Ureter (tissue), 1 donor: ENCODE results near the gene SLC35G3. TPM values are rescaled to one million over a fixed set of nuclear protein-coding genes. Genes with fewer than 3 reads are reported as not detected.
"Not testable (repeated sequence)": the region's sequence is repeated elsewhere in the genome, so short reads cannot be mapped to it uniquely, and the experiment has no call there.

Source experiments
- DNase-seq: peaks from one replicate; pipeline ENCODE4 v3.0.0-alpha.2; 2020; ENCODE audit warnings: low spot score
- total RNA-seq: library from RNA; stranded (reverse); gene quantifications from one replicate; pipeline ENCODE4 v1.2.4, GENCODE V29; 2023
- donor health status: DM: yes; HTN: yes; CAD: no.

SLC35G3 gene
- total RNA-seq, 1 donor from 2014 or later = not detected

DNA sequence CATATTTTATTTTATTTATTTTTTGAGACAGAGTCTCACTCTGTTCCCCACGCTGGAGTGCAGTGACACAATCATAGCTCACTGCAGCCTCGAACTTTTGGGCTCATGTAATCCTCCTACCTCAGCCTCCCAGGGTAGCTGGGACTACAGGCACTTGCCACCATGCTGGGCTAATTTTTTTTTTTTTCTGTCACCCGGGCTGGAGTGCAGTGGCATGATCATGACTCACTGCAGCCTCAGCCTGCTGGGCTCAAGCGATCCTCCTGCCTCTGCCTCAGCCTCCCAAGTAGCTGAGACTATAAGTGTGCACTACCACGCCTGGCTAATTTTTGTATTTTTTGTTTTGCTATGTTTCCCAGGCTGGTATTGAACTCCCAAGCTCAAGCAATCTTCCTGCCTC lies 29.5 kb downstream of the SLC35G3 start:
- no peak for DNase-seq

DNA sequence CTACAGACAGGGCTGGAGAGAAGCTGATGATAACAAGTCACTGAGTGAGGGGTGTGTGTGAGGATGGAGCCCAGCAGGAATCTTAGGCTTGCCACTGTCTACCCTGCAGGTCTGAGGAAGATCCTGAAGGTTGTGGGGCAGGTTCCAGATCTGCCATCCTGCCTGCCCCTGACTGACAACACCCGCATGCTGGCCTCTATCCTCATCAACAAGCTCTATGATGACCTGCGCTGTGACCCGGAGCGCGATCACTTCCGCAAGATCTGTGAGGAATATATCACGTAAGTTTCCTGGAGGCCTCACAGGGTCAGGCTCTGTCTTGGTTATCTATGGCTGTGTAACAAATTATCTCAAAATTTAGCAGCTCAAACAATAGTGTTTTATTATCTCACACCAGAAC lies 30.3 kb downstream of the SLC35G3 start:
- DNase-seq = no peak

DNA sequence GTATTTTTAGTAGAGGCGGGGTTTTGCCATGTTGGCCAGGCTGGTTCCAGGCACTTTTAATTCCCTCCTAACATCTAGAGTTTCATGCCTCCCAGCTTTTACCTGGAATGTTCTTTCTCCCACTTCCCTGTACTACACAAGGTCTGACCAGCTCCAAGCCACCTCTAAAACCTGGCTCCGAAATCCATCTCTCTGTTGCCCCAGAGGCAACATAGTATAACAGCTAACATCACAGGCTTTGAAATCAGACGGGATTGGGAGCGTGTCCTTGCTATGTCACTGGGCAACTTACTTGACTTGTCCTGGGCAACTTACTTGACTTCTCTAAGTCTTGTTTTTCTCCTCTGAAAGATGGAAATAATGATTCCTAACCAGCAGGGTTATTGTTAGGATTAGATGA lies 31.4 kb downstream of the SLC35G3 start:
- DNase-seq = no peak

- DNase-seq = no peak
These were observed 32.9 kb downstream of the SLC35G3 start for GRCh38 chr17:35161281-35161761.

DNA sequence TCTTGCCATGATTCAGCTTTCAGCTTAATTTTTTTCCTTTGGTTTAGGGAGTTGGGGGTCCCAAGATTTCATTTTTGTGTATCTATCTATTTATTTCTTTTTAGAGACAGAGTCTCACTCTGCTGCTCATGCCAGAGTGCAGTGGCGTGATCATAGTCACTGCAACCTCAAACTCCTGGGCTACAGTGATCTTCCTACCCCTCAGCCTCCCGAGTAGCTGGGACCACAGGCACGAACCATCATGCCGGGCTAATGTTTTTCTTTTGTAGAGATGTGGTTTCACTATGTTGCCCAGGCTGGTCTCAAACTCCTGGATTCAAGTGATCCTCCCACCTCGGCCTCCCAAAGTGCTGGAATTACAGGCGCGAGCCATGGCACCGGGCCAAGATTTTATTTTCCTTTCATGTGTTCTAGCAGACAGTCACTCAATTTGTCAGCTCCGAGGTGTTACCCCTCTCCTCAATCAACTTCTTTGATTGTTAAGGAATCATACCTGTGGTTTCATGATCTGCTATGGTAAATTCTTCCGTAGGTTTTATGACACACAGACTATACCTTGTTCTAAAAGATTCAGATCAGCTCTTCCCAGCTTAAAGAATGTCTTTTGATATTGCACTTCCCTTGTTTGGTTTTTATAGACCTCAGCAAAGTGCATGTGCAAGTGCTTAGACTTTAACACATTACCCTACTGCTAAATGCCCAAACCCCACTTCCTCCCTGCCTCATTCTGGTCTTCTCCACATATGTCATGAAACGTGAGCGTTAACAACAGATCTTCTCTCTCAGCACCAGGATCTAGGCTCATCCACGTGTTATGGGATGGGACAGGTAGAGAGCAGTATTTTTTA lies 33.6 kb downstream of the SLC35G3 start:
- no peak for DNase-seq

- no peak for DNase-seq
These were observed 34.3 kb downstream of the SLC35G3 start for GRCh38 chr17:35159940-35160339.

GRCh38 chr17:35155246-35155645 lies 38.9 kb downstream of the SLC35G3 start:
- no peak for DNase-seq

DNA sequence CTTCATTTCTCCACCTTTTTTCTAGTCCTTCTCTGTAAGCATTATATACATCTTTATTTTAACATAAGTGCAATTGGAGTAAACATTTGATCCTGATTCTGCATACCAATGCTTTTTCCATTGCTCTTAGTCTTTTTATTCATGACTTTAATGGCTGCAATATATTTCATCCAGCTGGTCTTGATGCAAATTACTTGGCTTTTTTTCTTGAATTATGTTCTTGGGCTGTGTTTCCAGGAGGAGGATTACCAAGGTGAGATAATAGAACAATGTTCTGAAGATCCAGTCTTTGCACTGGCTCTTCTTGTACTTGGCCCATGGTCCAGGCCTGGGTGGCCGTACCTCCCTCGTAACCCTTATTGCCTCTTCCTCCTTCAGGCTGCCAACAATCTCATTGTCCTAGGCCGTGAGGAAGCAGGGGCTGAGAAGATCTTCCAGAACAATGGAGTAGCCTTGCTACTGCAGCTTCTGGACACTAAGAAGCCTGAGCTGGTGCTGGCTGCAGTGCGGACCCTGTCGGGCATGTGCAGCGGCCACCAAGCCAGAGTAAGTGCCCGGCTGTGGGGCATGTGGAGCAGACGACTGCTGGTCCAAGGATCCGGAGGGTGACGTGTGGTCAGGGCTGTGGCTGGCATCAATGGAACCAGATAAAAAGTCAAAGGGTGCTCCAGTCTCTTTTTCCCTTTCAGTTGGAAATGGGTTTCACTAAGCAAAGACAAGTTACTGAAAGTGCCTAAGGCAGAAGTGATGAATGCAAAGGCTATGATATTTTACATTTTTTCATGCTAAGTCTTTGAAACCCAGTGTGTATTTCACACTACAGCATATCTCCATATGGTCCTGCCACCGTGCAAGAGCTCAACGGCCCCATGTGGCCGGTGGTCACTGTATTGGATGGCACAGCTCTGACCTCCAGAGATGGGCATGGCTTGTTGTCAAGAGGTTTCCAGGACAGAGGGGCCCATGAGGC lies 39.7 kb downstream of the SLC35G3 start:
- no peak for DNase-seq

DNA sequence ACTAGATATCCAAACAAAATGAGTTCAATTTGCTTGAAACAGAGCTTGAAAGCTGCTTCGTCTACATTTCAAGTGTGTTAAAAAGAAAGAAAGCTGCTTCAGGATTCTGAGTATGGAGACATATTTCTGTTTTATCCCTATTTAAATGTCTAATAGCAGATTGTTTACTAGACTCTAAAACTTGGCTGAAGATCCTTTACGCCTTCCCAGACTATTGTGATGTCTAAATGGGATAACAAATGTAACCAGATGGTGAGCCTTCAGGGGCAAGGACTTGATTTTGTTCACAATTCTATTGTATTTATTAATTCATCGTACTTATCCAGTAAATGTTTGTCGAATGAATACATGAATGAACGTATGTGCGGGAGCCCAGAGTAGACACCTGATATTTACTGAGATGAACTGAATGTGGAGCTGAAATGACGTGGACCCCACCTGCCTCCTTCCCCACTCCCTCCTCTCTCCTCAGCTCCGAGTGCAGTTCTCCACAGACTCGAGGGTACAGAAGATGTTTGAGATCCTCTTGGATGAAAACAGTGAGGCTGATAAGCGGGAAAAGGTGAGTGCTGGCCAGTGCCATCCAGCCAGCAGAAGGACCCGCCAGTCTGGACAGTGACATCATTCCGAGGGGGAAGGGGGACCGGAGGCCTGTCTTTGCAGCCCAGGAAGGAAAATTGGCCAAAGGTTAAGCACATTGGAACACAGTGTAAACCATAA lies 41.6 kb downstream of the SLC35G3 start:
- DNase-seq = no peak

DNA sequence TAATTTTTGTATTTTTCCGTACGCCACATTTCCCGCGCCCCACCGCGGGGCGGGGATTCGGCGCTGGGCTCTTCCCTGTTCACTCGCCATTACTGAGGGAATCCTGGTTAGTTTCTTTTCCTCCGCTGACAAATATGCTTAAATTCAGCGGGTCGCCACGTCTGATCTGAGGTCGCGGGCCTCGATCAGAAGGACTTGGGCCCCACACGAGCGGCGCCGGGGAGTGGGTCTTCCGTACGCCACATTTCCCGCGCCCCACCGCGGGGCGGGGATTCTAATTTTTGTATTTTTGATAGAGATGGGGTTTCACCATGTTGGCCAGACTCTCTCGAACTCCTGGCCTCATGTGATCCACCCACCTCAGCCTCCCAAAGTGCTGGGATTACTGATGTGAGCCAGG lies 43.1 kb downstream of the SLC35G3 start:
- DNase-seq = not testable (repeated sequence)

DNA sequence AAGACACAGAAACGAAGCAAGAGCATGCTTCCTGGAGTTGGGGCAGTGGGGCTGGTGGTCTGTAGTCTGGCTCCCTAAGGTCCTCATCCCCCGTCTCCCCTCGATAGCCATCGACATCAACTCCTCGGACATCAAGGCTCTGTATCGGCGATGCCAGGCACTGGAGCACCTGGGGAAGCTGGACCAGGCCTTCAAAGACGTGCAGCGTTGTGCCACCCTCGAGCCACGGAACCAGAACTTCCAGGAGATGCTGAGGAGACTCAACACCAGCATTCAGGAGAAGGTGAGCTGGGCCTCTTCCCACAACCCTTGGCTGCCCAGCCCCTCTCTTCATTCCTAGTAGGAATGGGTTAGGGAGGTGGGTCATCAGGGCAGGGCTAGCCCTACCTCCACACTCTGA lies 44.3 kb downstream of the SLC35G3 start:
- no peak for DNase-seq

DNA sequence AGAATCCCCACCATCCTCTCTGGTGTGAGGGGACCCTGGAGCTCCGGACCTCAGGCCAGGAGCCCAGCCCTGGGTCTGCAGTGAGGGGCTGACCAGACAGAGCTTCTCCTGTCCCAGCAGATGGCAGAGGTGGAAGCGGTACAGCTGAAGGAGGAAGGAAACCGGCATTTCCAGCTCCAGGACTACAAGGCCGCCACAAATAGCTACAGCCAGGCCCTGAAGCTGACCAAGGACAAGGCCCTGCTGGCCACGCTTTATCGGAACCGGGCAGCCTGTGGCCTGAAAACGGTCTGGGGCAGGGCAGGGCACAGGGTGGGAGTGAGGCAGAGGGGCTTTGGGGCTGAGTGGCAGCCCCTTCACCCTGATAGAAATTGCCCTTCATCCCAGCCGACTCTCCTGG lies 46.0 kb downstream of the SLC35G3 start:
- no peak for DNase-seq

GRCh38 chr17:35147375-35147905 lies 46.8 kb downstream of the SLC35G3 start, which contains the start of gene UNC45B:
UNC45B (plus strand) TSS chr17:35147817; CDS start chr17:35148264, 447 bp downstream.
- DNase-seq = no peak

GRCh38 chr17:35146214-35146833 lies 47.9 kb downstream of the SLC35G3 start:
- no peak for DNase-seq

GRCh38 chr17:35144840-35145239 lies 49.4 kb downstream of the SLC35G3 start:
- DNase-seq = no peak

Other genes with a start within 250 kb of the SLC35G3 start
- gene CCT6B, start 232.9 kb downstream of the SLC35G3 start, total RNA-seq = 6.3 TPM
- 14.6 TPM for gene ZNF830, start 232.9 kb downstream of the SLC35G3 start, total RNA-seq
- 79.0 TPM for gene LIG3, start 213.9 kb downstream of the SLC35G3 start, total RNA-seq
- gene RFFL, start 130.7 kb downstream of the SLC35G3 start, total RNA-seq = 40.1 TPM
- 13.1 TPM for gene RAD51D, start 74.5 kb downstream of the SLC35G3 start, total RNA-seq
- not detected for gene FNDC8, start 72.8 kb downstream of the SLC35G3 start, total RNA-seq
- 20.0 TPM for gene NLE1, start 52.1 kb downstream of the SLC35G3 start, total RNA-seq
- 0.08 TPM for gene UNC45B, start 46.6 kb downstream of the SLC35G3 start, total RNA-seq
- gene SLFN5, start 48.7 kb upstream of the SLC35G3 start, total RNA-seq = 69.9 TPM
- 24.4 TPM for gene SLFN11, start 179.2 kb upstream of the SLC35G3 start, total RNA-seq
- gene SLFN12, start 238.1 kb upstream of the SLC35G3 start, total RNA-seq = 15.5 TPM